Stimulated activated CD4-positive, alpha-beta T cell treated with anti-CD3 and anti-CD28 coated beads, Interleukin-4, amount 100 ng/mL, for 4 hours (primary cell): ENCODE measurements around the gene CLHC1.
"Not testable (repeated sequence)": the region's sequence is repeated elsewhere in the genome, so short reads cannot be mapped to it uniquely, and the experiment has no call there.

Experiments used
- DNase-seq, 2 experiments: peaks; one replicate each; pipeline ENCODE4 v3.0.0-alpha.2; 2020

CLHC1 gene

DNA sequence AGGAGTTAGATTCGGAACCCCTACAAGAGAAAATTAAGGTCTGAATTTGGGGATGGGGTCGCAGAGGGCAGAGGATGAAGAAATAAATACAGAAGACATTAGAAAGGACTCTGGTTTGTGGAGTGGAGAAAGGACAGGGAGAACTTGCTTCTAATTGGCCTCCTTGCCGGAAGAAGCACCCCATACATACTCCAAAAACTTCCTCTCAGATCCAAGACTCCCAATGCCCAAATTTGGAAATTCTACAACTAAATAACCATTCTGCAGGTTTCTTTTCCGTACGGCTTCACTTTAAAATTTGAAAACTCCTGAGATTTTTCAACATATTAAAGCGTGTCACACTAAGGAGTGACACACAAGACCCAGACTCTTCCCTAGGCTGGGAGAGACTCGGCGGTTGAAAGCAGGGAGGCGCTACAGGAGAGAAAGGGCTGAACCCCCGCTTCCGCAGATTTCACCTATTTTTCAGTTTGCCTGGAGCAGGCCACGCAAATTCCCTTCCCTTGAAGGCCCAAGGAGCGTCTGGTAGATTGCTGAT is 478 bp downstream of the CLHC1 start:
- DNase-seq = no peak

- DNase-seq = no peak
These were observed 1.5 kb downstream of the CLHC1 start for GRCh38 chr2:55230551-55230950.

DNA sequence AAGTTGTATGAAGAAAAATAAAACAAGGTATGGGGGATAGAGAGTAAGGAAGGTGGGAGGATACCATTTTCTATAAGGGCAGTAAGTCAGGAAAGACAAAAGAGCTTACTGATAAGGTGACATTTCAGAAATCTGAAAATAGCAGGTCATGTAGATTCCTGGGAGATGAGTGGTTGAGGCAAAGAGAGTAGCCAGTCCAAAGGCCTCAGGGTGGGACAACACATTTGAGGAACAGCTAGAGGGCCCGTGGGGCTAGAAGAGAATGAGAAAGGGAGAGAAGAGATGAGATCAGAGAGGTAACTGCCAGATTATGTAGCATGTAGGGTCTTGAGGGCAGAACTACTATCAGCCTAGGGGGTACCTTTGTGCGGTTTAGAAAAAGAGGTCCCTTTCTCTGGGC is 2.9 kb downstream of the CLHC1 start:
- no peak for DNase-seq

DNA sequence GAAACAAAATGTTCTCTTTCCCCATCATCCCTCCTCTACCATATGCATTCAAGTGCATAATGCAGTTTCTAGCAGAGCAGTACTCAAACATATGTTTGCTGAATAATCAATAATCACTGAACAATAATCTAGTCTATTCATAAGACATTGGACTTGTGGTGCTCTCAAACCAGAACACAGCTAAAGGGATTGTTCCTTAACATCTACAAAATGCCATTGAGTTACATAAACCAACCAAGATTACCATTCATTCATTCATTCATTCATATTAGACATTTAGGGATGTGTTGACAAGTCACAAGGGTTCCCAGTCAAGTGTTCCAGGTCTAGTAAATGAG is 3.9 kb downstream of the CLHC1 start:
- DNase-seq = no peak

GRCh38 chr2:55227437-55228225 is 4.5 kb downstream of the CLHC1 start:
- DNase-seq = not testable (repeated sequence)

DNA sequence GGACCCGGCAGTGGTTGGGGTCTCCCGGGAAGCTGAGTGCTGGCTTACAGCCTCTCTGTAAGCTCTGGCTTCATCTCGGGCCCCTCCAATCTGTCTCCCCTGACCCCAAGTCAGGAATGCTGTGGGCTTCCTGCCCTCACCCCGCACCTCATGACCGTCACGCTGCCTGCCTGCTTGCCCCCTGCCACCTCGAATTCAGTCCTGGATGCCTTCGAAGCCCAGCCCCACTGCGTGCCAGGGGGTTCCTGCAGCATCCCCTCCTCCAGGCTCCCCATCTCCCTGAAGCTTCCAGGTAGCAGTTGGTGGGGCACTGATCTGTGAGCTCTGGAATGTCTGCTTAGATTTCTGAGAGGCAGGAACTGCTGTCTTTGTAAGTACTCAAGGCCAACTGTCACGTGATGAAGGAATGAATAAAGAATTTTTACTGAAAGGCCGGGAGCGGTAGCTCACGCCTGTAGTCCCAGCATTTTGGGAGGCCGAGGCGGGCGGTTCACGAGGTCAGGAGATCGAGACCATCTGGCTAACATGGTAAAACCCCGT is 6.5 kb downstream of the CLHC1 start:
- DNase-seq = no peak

GRCh38 chr2:55224761-55225261 is 7.3 kb downstream of the CLHC1 start:
- no peak for DNase-seq

DNA sequence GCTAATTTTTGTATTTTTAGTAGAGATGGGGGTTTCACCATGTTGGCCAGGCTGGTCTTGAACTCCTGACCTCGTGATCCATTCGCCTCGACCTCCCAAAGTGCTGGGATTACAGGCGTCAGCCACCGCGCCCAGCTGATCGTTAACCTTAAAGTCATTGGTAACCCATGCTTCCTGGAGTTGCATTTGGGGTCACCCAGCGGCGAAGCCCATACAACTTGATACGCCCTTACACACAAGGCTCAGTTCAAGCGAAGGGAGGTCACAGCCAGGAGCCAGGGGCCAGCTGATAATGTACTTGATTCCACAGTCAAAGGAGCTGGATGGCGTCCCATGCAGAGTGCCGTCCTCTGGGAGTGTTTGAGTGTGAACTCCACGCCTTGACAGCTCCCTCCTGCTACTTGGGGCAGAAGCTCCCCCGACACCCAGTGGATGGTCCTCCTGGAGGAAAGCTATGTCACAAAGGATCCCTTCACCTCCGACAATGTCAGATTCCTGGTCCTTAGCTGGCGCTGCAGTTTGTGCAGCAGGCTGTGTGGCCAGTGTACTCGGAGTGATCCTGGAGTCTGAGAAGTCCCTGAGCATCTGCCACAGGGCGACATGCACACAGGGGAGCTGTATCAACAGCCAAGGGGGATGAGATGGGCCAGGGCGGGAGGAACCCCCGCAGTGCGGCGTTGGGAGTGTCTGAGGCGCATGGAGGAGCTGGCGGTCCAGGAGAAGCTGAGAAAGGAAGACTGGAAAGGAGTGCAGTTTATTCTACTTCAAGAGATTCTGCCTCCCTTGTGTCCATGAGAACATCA is 7.9 kb downstream of the CLHC1 start:
- DNase-seq = no peak

DNA sequence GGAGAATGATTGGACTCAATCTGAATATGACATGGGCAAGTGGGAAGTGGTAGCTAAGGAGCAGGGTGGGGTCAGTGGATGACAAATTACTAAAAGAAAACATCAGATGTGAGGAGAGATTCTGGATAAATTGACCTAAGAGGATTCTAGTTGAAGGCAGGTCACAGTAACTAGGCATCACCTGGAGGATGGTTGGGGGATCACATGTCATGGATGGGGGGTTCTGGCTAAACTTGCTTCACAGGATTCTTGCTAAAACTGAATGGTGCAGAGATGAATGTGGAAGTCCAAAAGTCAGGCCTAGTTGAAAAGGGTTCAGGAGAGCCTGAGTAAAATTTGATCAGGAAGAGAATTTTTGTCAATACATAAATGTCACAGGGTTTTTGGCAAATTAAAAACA is 18.3 kb downstream of the CLHC1 start:
- DNase-seq = no peak

- DNase-seq = no peak
These were observed 27.1 kb downstream of the CLHC1 start for GRCh38 chr2:55204950-55205349.

DNA sequence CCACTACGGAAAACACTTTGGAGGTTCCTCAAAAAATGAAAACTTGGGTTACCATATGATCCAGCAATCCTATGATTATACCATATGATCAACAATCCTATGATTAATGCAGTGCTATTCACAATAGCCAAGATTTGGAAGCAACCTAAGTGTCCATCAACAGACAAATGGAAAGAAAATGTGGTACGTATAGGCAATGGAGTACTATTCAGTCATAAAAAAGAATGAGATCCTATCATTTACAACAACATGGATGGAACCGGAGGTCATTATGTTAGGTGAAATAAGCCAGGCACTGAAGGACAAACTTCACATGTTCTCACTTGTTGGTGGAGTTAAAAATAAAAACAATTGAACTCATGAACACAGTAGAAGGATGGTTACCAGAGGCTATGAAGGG is 27.6 kb downstream of the CLHC1 start:
- DNase-seq = no peak

GRCh38 chr2:55200416-55200815 is 31.7 kb downstream of the CLHC1 start:
- no peak for DNase-seq

GRCh38 chr2:55196526-55196925 is 35.6 kb downstream of the CLHC1 start:
- DNase-seq = no peak

DNA sequence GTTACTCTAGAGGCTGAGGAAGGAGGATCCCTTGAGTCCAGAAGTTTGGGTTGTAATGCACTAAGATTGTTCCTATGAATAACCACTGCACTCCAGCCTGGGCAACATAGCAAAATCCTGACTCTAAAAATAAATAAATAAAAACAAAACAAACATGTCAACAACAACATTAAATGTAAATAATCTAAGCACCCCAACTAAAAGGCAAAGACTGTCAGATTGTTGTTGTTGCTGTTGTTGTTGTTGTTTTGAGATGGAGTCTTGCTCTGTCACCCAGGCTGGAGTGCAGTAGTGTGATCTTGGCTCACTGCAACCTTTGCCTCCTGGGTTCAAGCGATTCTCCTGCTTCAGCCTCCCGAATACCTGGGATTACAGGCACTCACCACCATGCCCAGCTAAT is 40.2 kb downstream of the CLHC1 start:
- DNase-seq = not testable (repeated sequence)

- DNase-seq = not testable (repeated sequence)
These were observed 45.3 kb downstream of the CLHC1 start for GRCh38 chr2:55186837-55187236.

GRCh38 chr2:55180374-55180773 is 51.7 kb downstream of the CLHC1 start:
- no peak for DNase-seq

DNA sequence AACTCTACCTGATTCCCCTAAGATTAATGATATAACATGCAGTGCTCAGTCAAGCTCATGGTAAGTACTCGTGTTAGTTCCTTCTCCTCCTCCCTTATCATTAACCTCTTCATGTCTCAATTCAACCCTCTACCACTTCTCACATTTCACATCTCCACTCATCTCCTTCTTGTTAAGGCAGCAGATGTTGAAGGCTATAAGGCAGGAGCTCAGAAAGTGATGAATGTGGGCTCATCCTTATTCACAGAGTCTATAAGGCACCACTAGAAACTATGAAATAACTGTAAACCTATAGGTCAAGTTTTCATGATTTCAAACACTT is 56.0 kb downstream of the CLHC1 start:
- DNase-seq = no peak

- DNase-seq = no peak
These were observed 56.6 kb downstream of the CLHC1 start for GRCh38 chr2:55175254-55176093.

GRCh38 chr2:55173438-55174054 is 58.5 kb downstream of the CLHC1 start:
- DNase-seq = no peak

- no peak for DNase-seq
These were observed 62.2 kb downstream of the CLHC1 start for GRCh38 chr2:55169915-55170314.

- DNase-seq = no peak
These were observed 62.7 kb downstream of the CLHC1 start for GRCh38 chr2:55169359-55169758.
